Head of caudate nucleus (tissue), 42 donors: ENCODE data around the gene CFAP58.
"Not testable (repeated sequence)": the region's sequence is repeated elsewhere in the genome, so short reads cannot be mapped to it uniquely, and the experiment has no call there.

Experiments
- DNase-seq, 42 donors: peaks; one replicate each; pipeline versions ENCODE4 v3.0.0 to v3.0.0-alpha.2; 2020 to 2021; ENCODE audit warnings: mixed read lengths in 7 of 42
- intact Hi-C: fragments of 100-400 bp; cut with DNase I; formaldehyde crosslinking; loops from one replicate; pipeline ENCODE4 v1.15.0; 2022

Gene CFAP58

DNA sequence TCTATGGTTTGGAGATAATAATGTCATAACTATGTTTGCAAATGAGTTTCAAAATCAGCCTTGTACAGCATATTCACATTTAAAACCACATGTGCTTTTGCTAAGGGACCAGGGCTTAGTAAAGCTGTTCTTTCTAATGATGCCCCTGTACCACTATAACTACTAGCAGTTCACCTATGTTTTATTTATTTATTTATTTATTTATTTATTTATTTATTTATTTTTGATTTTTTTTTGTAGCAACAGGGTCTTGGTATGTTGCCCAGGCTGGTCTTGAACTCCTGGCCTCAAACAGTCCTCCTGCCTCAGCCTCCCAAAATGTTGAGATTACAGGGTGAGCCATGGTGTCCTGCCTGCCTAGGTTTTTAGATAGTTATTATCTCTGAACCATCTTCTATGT, 96.9 kb downstream of the CFAP58 start:
- intact Hi-C loops, result no loop called here
- no peak for DNase-seq

DNA sequence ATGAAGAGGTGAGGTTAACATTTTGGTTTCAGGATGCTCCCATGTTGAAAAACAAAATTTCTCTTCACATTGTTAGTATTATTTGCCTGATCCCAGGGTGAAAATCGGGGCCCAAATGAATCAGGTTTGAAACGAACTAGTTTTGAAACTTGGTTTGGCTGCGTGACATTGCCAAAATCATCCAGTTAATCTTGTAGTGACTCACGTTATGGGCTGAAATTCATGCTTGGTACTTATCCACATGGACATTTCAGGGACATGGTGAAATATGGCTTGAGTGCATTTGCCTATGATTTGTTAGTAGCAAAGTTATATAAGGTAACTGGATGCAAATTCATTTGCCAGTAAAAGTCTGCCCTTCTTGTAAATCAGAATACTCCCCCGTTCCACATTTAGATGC, 97.3 kb downstream of the CFAP58 start:
- no peak for DNase-seq
- intact Hi-C loops, result no loop called here

DNA sequence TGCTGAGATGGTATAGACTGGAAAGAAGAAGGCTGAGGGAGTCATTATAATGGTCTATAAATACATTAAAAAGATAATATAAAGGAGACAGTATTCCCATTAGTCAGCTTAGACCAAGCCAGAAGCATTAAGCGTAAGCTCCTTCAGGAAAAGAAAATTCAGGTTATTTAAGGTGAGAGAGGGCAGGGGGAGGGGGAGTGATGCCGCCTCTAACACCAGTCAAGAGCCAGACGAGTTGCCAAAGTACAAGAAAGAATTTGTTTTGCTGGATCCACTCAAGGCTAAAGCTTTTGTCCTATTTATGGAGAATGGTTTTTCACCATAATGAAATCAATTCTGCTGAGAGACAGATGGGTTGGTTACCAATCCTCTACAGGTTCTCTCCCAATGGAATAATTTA, 99.3 kb downstream of the CFAP58 start:
- no peak for DNase-seq
- intact Hi-C loops, result no loop called here

DNA sequence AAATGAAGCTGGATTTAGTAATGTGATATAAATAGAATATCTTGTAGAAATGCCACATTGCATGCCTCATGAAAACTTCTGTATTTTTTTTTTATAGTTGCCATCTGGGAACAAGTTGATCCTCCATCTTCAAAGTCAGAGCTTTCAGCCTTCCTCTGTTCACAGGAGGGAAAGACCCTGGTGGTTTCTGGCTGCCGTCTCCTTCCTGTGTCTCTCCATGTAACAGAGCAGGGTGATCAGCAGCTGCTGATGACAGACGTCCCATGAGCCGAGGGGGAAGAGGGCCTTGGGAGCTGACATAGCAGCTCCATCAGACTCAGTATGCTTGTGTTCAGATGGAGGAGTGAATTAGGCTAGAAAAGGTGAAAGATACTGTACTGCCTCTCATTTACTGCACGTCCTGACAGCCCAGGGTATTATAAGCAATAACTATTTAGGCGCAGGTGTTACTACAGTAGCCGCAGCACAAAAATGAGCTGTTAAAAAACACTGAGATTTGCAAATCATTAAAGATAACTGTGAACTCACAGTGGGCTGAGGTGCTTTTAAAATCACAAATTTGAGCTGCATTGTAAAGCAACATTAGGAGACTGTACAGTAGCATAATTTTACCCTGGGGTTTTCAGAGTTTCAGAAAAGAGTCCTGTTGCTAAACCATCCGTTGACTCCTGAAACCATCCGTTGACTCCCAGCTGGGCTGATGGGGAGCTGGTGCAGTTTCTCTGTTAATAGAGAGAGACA, 103.3 kb downstream of the CFAP58 start:
- DNase-seq, result no peak
- intact Hi-C loops, result no loop called here

DNA sequence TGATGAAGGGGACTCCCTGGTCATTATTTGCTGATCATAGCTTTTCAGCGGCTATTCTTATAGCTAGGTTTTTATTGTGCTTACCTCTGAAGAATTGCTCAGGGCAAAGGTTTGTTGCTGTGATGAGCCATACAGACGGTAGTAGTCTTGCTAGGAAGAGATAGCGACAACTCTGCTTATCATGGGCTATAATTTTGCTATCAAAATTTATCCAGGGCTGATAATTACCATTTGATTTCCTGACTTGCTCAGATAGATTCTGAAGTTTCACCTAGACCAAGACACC, 103.9 kb downstream of the CFAP58 start:
- DNase-seq, result no peak
- intact Hi-C loops, result no loop called here

DNA sequence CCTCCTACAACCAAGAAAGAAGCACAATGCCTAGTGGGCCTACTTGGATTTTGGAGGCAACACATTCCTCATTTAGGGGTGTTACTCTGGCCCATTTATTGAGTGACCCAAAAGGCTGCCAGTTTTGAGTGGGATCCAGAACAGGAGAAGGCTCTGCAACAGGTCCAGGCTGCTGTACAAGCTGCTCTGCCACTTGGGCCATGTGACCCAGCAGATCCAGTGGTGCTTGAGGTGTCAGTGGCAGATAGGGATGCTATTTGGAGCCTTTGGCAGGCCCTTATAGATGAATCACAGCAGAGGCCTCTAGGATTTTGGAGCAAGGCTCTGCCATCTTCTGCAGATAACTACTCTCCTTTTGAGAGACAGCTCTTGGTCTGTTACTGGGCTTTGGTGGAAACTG, 111.9 kb downstream of the CFAP58 start:
- intact Hi-C loops, DNase-seq: not testable (repeated sequence)

DNA sequence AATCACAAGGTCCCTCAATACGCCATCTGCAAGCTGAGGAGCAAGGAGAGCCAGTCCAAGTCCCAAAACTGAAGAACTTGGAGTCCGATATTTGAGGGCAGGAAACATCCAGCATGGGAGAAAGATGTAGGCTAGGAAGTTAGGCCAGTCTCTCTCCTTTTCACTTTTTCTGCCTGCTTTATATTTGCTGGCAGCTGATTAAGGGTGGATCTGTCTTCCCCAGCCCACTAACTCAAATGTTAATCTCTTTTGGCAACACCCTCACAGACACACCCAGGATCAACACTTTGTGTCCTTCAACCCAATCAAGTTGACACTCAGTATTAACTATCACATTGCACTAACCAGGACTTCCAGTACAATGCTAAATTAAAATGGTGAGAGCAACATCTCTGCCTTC, 115.2 kb downstream of the CFAP58 start:
- intact Hi-C loops, DNase-seq: not testable (repeated sequence)

DNA sequence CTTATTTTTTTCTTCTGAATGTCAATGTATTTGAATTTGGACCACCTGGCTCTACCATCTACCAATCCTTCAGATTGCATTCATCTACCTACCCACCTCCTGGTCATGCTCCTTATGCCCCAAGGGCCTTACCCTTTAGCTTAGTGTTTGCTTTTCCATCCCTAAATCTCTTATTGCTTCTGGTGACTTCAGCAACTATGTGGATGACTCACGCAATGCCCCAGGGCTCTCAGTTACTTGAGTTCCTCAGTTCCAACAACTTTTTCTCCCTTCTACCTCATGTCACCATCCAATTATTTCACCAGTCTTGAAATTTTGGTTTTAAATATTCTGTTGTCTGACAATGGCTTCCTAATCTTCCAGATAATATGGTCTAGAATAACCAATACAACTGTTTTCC, 118.9 kb downstream of the CFAP58 start:
- no peak for DNase-seq
- intact Hi-C loops, result no loop called here

DNA sequence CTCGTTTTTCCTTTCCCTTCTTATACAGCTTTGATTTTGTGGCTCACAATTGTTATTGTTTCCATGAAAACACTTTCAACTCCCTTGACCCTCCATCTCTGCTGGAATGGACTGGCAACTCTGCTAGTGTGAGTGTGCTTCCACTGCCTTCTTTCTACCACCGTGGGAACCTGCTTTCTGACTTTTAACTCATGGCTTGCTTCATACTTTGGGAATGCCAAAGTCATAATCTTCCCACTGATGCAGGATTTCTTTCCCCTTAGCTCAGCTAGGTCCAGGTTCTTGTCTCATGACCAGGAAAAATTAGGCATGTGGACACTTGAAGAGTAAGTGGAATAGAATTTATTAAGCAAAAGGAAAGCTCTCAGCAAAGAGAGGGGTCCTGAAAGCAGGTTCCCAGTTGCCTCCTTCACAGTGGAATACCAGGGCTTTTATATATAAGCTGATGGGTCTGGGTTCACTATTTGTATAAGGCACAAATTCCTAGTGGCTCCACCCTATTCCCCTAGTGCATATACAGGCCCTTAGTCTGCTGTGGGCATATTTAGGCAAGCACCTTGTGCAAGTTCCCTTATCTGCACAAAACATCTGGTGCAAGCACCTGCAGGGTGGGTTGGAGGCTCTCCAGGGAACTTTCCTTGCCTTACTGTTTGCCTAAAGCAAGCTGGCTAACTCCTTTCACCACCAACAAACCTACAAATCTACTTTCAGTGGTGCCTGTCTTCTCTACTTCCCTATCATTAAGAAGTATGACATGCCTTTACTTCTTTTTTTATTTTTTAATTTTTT, 119.5 kb downstream of the CFAP58 start:
- DNase-seq, result no peak
- intact Hi-C loops, result no loop called here

DNA sequence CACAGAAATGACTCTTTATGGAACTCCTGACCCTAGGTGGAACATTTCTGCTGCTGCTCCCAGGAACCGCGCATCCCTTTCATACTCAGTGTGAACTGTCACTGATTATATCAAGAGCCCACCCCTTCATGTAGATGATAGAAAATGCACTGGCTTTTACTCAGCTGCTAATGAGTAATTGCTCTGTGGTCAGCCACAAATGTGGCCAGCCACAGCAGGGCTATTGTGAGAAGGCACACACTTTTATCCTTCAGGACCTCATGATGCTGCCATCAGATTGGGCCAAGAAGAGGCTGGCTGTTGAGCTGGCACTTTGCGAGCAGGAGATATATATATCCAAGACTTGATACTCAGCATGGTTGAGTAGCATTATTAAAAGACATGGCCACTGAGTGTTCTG, 124.7 kb downstream of the CFAP58 start:
- DNase-seq, result no peak
- intact Hi-C loops, result no loop called here

DNA sequence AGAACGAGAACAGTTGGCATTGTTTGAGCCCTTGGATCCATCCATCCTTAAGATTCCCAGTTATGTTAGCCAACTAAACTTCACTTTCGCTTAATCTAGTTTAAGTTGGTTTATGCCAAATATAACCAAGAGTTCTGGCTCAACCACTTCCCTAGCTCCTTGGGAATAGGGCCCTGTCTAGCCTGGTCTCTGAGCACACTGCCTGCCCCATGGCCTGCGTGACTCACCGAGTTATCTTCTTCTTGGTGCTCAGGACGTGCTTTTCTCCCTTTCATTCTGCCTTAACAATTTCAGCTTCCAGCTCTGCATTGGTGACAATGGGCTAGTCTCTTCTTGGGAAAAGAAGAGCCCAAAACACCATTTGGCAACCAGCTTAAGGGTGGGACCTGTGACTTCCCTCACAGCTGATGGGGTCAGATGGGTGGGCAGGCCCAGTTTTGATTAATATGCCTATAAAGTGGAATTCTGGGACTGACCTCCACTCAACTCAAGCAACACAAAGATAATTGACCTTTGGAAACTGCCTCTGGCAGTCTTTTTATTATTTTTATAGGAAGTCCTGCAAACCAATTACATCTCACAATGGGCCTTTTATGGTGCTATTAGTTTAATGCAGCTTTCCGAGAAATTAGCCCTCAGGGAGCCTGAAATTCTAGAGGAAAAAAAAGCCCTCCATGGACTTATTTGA, 126.4 kb downstream of the CFAP58 start:
- intact Hi-C loops, result no loop called here
- DNase-seq, result no peak

DNA sequence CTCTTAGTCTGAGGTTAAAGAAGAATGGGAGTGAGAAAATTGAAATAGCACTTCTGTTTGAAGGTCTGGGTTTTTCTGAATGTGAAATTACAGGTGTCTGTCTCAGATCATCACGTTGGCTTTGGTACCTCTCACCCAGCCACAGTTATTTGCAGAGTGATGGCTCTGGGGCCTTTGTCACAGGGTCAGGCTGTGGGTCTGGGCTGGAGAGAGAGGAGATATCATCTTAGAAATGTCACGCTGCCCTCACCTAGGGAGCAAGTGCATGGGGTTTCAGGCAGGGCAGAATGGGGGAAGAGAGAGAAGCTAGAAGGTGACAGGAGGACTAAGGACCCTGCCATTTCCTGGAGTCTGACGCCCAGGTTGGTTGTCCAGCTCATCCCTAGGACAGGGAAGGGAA, 127.2 kb downstream of the CFAP58 start:
- intact Hi-C loops, result no loop called here
- DNase-seq, result no peak

DNA sequence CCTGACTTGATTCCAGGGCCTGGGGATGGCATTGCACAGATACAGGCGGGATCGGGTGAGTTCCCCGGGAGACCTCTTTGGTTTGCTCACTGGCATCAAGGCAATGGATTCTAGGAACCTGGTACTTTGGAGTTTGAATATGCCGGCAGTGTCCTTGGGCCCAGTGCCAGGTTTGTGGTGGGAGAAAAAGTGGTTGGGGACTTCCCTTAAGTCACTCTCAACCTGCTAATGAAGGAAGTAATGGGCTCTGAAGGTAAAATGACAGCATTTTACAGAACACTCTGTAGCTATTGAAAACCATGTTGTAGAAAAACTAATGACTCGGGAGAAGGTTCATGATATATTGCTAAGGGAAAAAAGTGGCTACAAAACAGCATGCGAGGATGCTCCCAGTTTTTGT, 129.9 kb downstream of the CFAP58 start:
- intact Hi-C loops, result no loop called here
- DNase-seq, result no peak

DNA sequence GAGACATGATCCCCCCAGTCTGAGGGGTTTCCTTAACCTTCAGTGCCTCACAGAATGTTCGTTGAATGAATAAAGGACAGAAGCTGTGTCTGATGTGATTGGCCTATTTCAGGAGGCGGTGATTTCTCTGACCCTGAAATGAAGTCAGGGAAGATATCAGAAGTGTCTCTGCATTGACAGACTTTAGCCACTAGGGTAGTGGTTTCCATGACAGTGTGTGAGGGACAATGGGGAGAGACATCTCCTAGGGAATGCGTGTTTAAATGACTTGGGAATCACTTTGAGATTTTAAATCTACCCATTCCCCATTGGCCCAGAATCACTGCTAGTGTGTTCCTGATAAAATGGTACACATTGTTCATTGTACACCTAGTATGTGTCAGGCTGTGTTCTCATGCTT, 132.0 kb downstream of the CFAP58 start:
- DNase-seq, result no peak
- intact Hi-C loops, result no loop called here

DNA sequence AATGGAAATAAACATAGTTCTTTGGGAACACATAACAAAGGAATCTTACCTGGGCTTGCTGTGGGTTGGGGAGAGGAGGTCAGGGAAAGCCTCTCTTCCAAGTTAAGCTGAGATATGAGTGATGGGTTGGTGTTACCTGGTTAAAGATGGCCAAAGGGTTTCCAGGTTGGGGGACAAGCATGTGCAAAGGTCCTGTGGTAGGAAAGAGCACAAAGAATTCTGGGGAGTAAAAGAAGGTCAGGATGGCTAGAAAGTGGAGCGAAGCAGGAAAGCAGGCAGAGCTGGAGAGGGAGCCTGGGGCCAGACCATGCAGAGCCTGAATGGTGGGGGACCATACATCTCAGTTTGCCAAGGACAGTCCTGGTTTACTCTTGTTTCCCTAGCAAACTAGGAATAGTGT, 133.2 kb downstream of the CFAP58 start:
- intact Hi-C loops, result no loop called here

DNA sequence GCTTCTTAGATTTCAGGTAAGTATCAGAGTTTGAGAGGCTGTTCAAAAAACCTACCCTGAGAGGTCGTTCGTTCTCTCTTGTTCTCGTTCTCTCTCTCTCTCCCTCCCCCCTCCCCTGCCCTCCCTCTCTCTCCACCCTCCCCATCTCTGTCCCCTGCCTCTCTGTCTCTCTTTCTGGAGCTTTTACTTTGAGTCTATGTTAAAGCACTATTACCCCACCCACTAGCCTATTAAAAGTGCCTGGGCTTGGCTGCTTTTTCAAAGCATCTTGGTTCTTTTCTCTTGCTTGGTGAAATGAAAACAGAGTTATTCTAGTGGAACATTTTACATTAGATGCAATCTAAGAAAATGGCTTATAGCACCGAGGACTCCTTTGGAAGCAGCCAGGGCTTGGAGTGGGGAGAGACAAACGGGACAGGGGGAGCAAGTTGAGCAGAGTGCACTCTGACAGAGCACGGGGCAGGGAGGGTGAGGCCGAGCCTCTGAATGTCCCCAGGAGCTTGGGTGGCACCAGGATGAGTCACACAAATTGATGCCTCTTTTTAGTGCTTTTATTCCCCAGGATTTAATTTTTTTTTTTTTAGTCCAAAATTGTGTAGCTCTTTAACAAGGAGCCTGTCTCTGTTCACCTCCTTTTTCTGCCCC, 134.3 kb downstream of the CFAP58 start:
- intact Hi-C loops, result no loop called here

More for the DNA sequence above, 133.2 kb downstream of the CFAP58 start:
- no peak for DNase-seq

DNA sequence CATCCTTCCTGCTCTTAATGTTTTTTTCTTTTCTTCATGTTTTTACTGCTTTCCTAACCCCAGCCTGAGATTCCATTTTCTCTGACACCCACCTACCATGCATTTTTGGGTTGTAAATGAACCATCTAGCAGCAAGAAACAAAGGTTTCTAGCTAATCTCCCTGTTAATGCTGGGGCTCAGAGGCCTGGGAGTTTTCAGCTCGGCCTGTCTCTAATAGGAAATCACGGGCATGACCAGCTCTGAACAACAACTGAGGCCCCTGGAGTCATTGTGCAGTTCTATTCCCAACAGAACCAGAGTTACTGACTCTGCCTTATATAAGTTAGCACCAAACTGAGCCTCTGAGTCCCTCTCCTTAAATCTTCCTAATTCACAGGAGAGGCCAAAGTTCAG, 134.8 kb downstream of the CFAP58 start:
- intact Hi-C loops, result no loop called here
- DNase-seq, result no peak

More for the DNA sequence above, 134.3 kb downstream of the CFAP58 start:
- peak in 37 of 42 donors; percentile 15 to 81 (median 37) for DNase-seq

DNA sequence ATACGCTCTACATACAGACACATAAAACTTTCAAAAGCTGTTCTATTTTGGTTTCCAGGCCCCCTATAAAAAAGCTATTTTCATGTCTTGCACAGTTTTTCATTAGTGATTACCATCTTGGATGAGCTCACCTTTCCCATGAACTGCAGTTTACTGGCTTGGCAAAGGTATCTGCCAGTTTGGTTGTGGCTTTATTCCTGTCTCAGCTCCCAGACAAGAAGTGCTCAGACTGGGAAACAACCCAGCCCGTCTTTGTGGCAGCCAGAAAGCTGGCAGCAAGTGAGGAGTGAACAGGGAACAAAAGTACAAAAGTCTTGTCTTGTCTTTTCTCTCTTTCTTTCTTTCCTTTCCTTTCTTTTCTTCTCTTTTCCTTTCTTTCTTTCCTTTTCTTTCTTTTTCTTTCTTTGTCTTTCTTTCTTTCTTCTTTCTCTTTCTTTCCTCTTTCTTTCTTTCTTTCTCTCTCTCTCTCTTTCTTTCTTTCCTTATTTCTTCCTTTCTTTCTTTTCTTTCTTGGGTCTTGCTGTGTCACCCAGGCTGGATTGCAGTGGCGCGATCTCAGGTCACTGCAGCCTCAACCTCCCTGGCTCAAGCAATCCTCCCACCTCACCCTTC, 138.8 kb downstream of the CFAP58 start:
- DNase-seq, result peak in 11 of 42 donors; percentile 13 to 71 (median 42)
- intact Hi-C loops, result no loop called here

DNA sequence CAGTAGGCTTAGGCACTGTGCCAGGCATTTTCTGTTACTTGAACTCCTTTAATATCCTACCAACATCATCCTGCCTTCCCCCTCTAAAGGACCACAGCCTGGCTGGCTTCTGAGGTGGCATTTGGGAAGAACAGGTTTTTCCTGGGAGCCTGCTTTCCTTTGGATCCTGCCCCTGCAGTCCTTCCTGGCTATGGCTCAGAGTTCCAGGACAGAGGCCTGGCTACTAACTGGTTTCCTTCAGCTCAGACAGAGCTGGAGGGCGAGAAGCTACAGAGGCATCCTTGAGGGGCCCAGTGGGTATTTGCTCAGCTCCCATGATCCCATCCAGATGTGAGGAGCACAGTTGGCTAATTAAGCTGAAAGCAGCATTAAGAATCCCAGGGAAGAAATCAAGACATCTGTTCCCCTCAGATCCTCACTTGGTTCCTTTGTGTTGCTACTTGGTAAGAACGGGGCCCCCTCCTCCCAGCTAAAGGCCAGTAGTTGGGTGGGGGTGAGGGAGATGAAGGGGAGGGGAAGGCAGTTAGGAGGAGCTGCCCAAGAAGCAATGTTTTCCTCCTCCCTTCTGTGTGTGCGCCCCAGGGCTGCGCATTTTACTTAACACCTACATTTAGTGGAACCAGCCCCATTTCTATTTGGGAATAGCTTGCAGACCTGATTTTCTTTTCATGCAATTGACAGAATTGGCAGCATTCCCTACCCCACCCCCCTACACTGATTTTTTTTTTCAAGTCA, 144.9 kb downstream of the CFAP58 start:
- intact Hi-C loops, result no loop called here
- DNase-seq, result no peak
